Natural killer cell (primary cell): Measurements from ENCODE around the gene OSBPL3. TPM values are rescaled to one million over a fixed set of nuclear protein-coding genes. Genes with fewer than 3 reads are reported as not detected.

Experiments used
- ATAC-seq, 3 donors: fragments of 150-1000 bp in 2 of 3; fragments of 200-7000 bp in 1 of 3; cut with Tn5 transposase; 1 replicate in 1 of 3; 2 replicates in 2 of 3; pipeline ENCODE4 v1.10.0; 2021; ENCODE audit warnings: mild to moderate bottlenecking in 2 of 3, moderate library complexity in 2 of 3
- DNase-seq, 2 donors: peaks; one replicate each; pipeline versions ENCODE4 v3.0.0 to v3.0.0-alpha.2; 2013 to 2021; ENCODE audit warnings: mixed read lengths in 1 of 2
- H3K27ac ChIP-seq: one replicate; pipeline ENCODE4 v1.5.1; 2013; ENCODE audit warnings: mild to moderate bottlenecking, low read length
- H3K27me3 ChIP-seq: one replicate; pipeline ENCODE4 v1.6.1; 2013; ENCODE audit warnings: low read length; ENCODE audit not compliant: control insufficient read depth, insufficient read depth
- H3K36me3 ChIP-seq: one replicate; pipeline ENCODE4 v1.6.1; 2013; ENCODE audit warnings: low read length; ENCODE audit not compliant: control insufficient read depth, insufficient read depth
- H3K4me1 ChIP-seq: one replicate; pipeline ENCODE4 v1.6.1; 2013; ENCODE audit warnings: low read length; ENCODE audit not compliant: control insufficient read depth, insufficient read depth
- H3K4me3 ChIP-seq: one replicate; pipeline ENCODE4 v1.5.1; 2013; ENCODE audit warnings: low read length
- H3K9me3 ChIP-seq: one replicate; pipeline ENCODE4 v1.6.1; 2013; ENCODE audit warnings: low read length; ENCODE audit not compliant: control insufficient read depth, insufficient read depth
- H3K27ac Mint-ChIP-seq, 2 donors: one replicate each; pipeline ENCODE4 v1.8.0; 2022; ENCODE audit warnings: mild to moderate bottlenecking in 2 of 2, mixed read lengths in 2 of 2, moderate library complexity in 1 of 2
- H3K27me3 Mint-ChIP-seq, 2 donors: one replicate each; pipeline ENCODE4 v1.8.0; 2022; ENCODE audit warnings: low read depth in 2 of 2, mixed read lengths in 2 of 2
- H3K36me3 Mint-ChIP-seq: one replicate; pipeline ENCODE4 v1.8.0; 2022; ENCODE audit warnings: mixed read lengths
- H3K4me1 Mint-ChIP-seq, 2 donors: one replicate each; pipeline ENCODE4 v1.8.0; 2022; ENCODE audit warnings: mixed read lengths in 2 of 2
- H3K4me3 Mint-ChIP-seq: one replicate; pipeline ENCODE4 v1.8.0; 2022; ENCODE audit warnings: mild to moderate bottlenecking, moderate library complexity, mixed read lengths
- H3K9me3 Mint-ChIP-seq, 2 donors: one replicate each; pipeline ENCODE4 v1.8.0; 2022; ENCODE audit warnings: mixed read lengths in 2 of 2
- CTCF ChIP-seq: fragments of 200-600 bp; IDR thresholded peaks from one replicate; pipeline ENCODE4 v1.8.0; 2022; ENCODE audit warnings: antibody characterized with exemption
- WGBS: methylation state at CpG from one replicate; pipeline ENCODE4 v1.1.7; 2013; ENCODE audit warnings: missing lambda C conversion rate; ENCODE audit not compliant: insufficient coverage; 5-methylcytosine and 5-hydroxymethylcytosine counted together
- intact Hi-C: fragments of 100-400 bp; cut with micrococcal nuclease; formaldehyde crosslinking; loops from one replicate; pipeline ENCODE4 v1.14.2; 2022
- total RNA-seq, 4 donors: library from RNA; stranded (reverse); fragments of 120-200 nt in 1 of 4; gene quantifications; one replicate each; pipeline versions ENCODE4 v1.2.3 to v1.2.4, GENCODE V29; 2013 to 2022

OSBPL3 gene
- total RNA-seq, 3 donors from 2014 or later (not counting 1 experiment from before 2014, with no cell fraction given) = 50.7 to 99.1 (median 65.1) TPM

- Histone ChIP-seq H3K4me3 (no peak overlapping the region), H3K36me3 (no peaks in the 10 kb centered on the region), H3K27me3 (peaks cover 29% of the 10 kb centered on the region), H3K4me1 (peaks cover 13% of the 10 kb centered on the region), H3K27ac (no peak overlapping the region), H3K9me3 (no peaks in the 10 kb centered on the region)
- intact Hi-C loops = no loop called here
- Mint-ChIP-seq H3K27ac (no peak overlapping the region), H3K9me3 (no peaks in the 10 kb centered on the region), H3K4me1 (peaks cover 0 to 18% of the 10 kb centered on the region in 2 donors), H3K36me3 (no peaks in the 10 kb centered on the region), H3K27me3 (peaks cover 44 to 88% of the 10 kb centered on the region in 2 donors), H3K4me3 (peak overlapping the region; percentile 21)
- no peak for TF ChIP-seq CTCF
- 91% methylated on average over 3 of the region's 3 CpGs for WGBS
- no peak for ATAC-seq
- DNase-seq = no peak
Measured at GRCh38 chr7:24754906-24755506, 225.0 kb downstream of the OSBPL3 start.

DNA sequence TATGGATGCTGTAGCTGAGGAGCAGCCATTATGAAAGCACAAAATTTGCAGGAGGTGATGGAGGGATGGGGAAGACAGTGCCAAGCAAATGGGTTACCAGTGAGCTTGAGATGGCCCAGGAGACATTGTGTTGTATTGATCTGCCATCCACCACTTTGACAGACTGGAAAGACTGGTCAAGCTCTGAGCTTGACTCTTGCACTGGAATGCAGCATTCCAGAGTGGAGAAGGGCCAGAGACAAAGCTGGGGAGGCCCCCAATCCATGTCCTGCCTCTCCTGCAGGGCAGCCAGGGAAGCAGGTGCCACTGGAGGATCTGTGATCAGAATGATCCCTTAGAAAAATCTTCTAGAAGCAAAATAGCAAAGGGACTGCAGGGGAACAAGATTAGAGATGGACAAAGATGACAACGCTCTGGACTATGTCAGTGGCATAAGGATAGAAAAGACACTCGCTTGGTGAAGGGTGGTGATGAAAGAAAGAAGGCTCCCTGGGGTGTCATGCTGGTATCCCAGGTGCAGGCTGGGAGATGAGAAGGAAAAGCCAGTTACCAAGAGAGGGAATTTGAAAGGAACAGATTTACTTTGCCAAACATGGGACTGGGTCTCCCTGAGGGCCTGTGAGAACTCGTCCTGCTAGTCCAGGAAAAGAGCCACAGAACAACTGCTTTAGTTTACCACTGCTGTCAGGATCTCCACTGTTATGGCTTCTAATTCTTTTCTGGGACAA is 227.7 kb downstream of the OSBPL3 start:
- no peak for ATAC-seq
- no peak overlapping the region for H3K27ac Mint-ChIP-seq
- Histone ChIP-seq H3K36me3 (no peaks in the 10 kb centered on the region), H3K4me3 (no peak overlapping the region), H3K27ac (no peak overlapping the region), H3K27me3 (peaks cover 9% of the 10 kb centered on the region), H3K4me1 (peaks cover 8% of the 10 kb centered on the region), H3K9me3 (no peaks in the 10 kb centered on the region)
- no peaks in the 10 kb centered on the region for H3K9me3 Mint-ChIP-seq
- H3K4me1 Mint-ChIP-seq = peaks cover 0 to 9% of the 10 kb centered on the region in 2 donors
- intact Hi-C loops = no loop called here
- DNase-seq = no peak
- no peak for TF ChIP-seq CTCF
- H3K36me3 Mint-ChIP-seq = no peaks in the 10 kb centered on the region
- H3K27me3 Mint-ChIP-seq = peaks cover 37 to 79% of the 10 kb centered on the region in 2 donors
- H3K4me3 Mint-ChIP-seq = no peak overlapping the region
- 95% methylated on average over 3 of the region's 3 CpGs for WGBS

DNA sequence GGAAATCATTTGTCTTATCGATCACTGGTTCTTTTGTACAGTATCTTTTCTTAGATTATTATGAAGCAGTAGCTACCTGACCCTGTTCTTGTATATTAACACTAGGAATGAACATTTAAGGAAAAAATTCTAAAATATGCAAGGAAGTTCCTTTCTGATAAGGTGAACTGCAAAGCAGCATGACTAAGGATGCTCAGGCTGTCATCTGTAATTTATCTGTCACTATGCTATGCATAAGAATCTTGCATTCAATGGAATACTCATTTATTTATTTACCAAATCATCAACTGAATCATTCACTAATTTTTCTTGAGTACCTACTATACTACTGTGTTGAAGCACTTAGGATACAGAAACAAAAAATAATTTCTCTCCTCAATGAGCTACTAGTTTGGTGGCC is 228.5 kb downstream of the OSBPL3 start:
- TF ChIP-seq CTCF = no peak
- peaks cover 1% of the 10 kb centered on the region for H3K4me1 ChIP-seq
- 80% methylated on average over 1 of the region's 1 CpG for WGBS
- Mint-ChIP-seq H3K4me1 (peaks cover 0 to 4% of the 10 kb centered on the region in 2 donors), H3K27me3 (peaks cover 33 to 74% of the 10 kb centered on the region in 2 donors), H3K9me3 (no peaks in the 10 kb centered on the region), H3K27ac (no peak overlapping the region), H3K36me3 (no peaks in the 10 kb centered on the region), H3K4me3 (no peak overlapping the region)
- no peaks in the 10 kb centered on the region for H3K9me3 ChIP-seq
- ATAC-seq = no peak
- no peak for DNase-seq
- H3K27ac ChIP-seq = no peak overlapping the region
- no peak overlapping the region for H3K4me3 ChIP-seq
- H3K27me3 ChIP-seq = peaks cover 6% of the 10 kb centered on the region
- intact Hi-C loops = no loop called here
- H3K36me3 ChIP-seq = no peaks in the 10 kb centered on the region
